ENCODE data around the gene C11orf24. TPM values are rescaled to one million over a fixed set of nuclear protein-coding genes. Genes with fewer than 3 reads are reported as not detected.

C11orf24 gene
- total RNA-seq, 2 experiments from 2014 or later = 24.0 to 27.4 TPM

DNA sequence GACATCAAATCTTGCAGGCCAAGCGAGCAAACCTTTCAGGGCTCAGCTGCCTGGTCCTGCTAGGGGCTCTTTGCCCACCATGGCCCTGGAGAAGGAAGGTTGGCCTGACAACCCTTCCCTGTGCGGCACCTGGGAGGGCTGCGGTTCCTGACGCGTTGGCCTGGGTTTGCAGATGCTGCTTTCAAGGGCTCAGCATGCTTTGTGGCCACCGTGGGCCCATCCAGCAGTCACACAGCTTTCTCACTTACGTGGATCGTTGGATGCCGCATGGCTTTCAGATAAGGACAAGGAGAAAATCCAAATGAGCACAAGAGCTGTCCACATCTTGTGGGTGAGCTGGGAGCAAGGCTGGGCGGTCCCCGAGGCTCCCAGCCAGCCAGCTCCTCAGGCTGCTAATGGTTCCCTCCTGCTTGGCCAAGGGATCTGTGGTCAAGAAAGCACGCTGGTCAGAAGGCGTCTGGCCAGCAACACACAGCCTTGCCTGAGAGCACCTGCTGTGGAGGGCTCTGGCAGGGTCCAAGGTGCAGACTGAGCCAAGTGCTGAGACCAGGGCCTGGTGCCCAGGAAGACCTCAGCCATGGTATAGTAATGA lies 8.2 kb downstream of the C11orf24 start:
- Mint-ChIP-seq H3K27me3 (no peaks in the 10 kb centered on the region), H3K4me3 (no peak overlapping the region), H3K36me3 (ENCODE audit: low read depth) (peaks cover 50% of the 10 kb centered on the region), H3K9me3 (no peaks in the 10 kb centered on the region), H3K4me1 (peaks cover 7% of the 10 kb centered on the region), H3K27ac (no peak overlapping the region)
- CTCF ChIA-PET = interaction anchor here (0.5 kb wide), 1 partner anchor 722 kb away, joined by 3 read pairs; no protein-coding TSS in a partner anchor
- no peak for DNase-seq
- POLR2A ChIA-PET = no interaction called here

DNA sequence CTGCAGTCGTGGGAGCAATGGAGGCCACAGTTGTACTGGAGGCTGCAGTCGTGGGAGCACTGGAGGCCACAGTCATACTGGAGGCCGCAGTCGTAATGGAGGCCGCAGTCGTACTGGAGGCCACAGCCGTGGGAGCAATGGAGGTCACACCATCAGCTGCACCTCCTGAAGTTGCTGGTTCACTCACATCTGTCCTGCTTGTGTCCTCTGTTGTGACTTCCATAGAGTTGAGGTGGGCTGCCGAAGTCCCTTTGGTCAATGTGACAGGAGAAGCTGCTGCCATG lies 9.3 kb downstream of the C11orf24 start:
- Mint-ChIP-seq H3K27me3 (no peaks in the 10 kb centered on the region), H3K9me3 (no peaks in the 10 kb centered on the region), H3K4me1 (peaks cover 5% of the 10 kb centered on the region), H3K36me3 (ENCODE audit: low read depth) (peaks cover 44% of the 10 kb centered on the region), H3K4me3 (no peak overlapping the region), H3K27ac (no peak overlapping the region)
- POLR2A ChIA-PET = no interaction called here
- no peak for DNase-seq
- CTCF ChIA-PET = no interaction called here

DNA sequence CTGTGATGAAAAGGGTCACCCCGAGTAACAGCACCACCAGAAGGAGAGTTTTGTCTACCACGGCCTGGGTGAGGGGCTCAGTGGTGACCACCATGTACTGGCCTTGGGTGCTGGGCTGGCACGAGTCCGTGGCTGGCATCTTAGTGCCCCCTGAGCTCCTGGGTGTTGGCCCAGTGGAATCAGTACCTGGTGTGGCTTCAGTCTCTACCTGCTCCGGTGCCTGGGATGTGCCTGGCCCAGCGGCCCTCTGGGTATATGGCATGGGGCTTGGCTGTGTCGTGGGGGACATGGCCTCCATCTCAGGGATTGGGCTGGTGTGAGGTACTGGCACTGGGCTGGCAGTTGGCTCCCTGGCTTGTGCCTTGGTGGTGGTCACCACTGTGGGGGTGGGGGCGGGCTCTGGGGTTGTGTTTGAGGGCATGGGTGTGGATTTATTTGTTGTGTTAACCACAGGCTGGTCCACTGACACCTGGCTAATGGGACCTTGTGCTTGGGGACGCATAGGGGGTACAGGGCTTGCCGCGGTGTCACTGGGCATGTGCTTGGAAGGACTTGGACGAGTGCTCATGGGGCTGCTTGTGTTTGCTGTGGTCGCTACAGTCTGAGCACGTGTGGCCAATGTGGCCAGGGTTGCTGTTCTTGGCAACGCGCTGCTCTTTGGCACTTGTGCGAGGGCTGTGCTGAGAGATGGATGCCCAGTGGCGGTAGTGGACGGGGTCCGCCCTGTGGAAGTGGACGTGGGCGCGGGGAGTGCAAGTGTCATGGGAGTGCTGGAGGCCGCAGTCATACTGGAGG lies 9.8 kb downstream of the C11orf24 start:
- Mint-ChIP-seq H3K4me1 (peaks cover 7% of the 10 kb centered on the region), H3K27me3 (no peaks in the 10 kb centered on the region), H3K27ac (no peak overlapping the region), H3K9me3 (no peaks in the 10 kb centered on the region), H3K36me3 (ENCODE audit: low read depth) (peaks cover 39% of the 10 kb centered on the region), H3K4me3 (no peak overlapping the region)
- POLR2A ChIA-PET = no interaction called here
- no peak for DNase-seq
- CTCF ChIA-PET = interaction anchor here (0.6 kb wide), 1 partner anchor 252 kb away, joined by 3 read pairs; no protein-coding TSS in a partner anchor

DNA sequence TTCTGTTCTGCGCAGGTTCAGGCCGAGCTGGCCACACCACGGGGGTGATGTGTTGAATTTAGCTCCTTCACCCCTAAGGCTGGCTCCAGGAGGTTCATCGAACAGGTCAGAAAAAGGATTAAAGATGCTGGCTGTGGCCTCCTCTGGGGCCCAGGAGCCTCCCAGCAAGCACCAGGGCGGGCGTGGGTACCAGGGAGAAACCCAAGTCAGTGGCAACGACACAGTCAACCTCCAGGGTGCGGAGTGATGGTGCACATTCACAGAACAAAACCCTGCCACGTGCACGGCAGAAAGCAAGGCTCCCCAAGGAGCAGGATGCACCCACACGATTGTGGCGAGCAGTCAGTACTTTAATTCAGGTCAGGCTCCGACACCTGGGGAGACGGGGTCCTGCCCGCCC lies 10.8 kb downstream of the C11orf24 start:
- Mint-ChIP-seq H3K36me3 (ENCODE audit: low read depth) (peaks cover 32% of the 10 kb centered on the region), H3K9me3 (no peaks in the 10 kb centered on the region), H3K4me1 (peaks cover 3% of the 10 kb centered on the region), H3K27ac (no peak overlapping the region), H3K4me3 (no peak overlapping the region), H3K27me3 (no peaks in the 10 kb centered on the region)
- ChIA-PET POLR2A (interaction anchor here (4.4 kb wide), 1 partner anchor 10 kb away, joined by 25 read pairs; the partner anchor contains the start of gene C11orf24), CTCF (interaction anchor here (2.1 kb wide), 1 partner anchor 186 kb away, joined by 4 read pairs; no protein-coding TSS in a partner anchor)
- DNase-seq = no peak

DNA sequence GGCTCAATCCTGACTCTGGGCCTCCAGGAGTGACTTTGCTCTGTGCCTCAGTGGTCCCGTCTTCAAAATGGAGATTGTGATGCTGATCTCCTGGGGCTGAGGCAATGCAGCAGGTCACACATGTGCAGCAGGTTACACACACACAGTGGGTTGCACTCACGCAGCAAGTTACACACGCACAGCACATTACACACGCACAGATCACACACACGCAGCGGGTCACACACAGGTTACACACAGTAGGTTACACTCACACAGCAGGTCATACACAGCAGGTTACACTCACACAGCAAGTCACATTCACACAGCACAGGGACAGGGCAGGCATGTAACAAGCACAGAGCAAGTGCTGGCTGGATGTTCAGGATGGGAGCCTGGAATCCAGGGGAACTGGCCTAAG lies 11.3 kb downstream of the C11orf24 start:
- Mint-ChIP-seq H3K36me3 (ENCODE audit: low read depth) (peaks cover 29% of the 10 kb centered on the region), H3K27ac (no peak overlapping the region), H3K4me3 (no peak overlapping the region), H3K4me1 (peaks cover 3% of the 10 kb centered on the region), H3K9me3 (no peaks in the 10 kb centered on the region), H3K27me3 (no peaks in the 10 kb centered on the region)
- CTCF ChIA-PET = interaction anchor here (1.3 to 5.5 kb wide), 4 partner anchors 10 to 186 kb away, joined by 4 to 117 read pairs (median 6); partner anchors contain the start of gene C11orf24
- POLR2A ChIA-PET = interaction anchor here (4.4 kb wide), 1 partner anchor 11 kb away, joined by 25 read pairs; the partner anchor contains the start of gene C11orf24
- no peak for DNase-seq

DNA sequence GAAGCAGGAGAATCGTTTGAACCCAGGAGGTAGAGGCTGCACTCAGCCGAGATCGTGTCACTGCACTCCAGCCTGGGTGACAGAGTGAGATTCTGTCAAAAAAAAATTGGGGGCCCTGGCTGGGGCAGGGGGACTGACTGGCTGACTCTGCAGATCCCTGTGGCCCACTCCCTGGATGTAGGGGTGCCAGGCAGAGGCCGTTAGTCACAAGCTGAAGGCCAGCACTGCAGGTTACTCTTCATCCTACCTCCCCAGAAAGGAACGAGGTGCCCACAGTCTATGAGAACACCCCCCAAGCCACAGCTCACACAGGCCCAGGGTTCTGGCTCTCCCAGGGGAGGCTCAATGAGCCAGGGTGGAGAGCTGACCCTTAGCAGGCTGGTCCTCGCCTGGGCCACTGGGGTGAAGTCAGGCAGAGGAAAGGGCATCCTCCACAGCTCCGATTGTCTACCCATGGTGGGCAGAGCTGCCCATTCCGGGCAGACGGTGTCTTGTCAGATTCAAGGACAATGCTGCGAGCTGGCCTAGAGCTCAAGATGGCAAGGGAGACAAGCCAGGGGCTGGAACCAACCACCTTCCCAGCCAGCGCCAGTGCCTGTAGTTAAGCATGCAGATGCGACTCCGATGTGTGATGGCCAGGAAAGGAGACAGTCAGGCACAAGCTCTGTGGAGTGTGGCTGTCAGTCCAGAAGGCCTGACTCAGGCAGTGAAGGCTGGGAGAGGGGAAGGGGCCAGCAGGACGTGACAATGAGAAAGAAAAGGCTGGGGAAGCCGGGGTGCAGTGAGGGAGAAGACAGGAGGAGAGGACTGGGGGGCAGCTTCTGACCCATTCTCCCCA lies 12.4 kb downstream of the C11orf24 start:
- Mint-ChIP-seq H3K27ac (no peak overlapping the region), H3K36me3 (ENCODE audit: low read depth) (peaks cover 23% of the 10 kb centered on the region), H3K9me3 (no peaks in the 10 kb centered on the region), H3K4me3 (no peak overlapping the region), H3K27me3 (no peaks in the 10 kb centered on the region), H3K4me1 (peaks cover 3% of the 10 kb centered on the region)
- DNase-seq = no peak
- ChIA-PET CTCF (interaction anchor here (1.2 to 5.5 kb wide), 6 partner anchors 11 to 187 kb away, joined by 3 to 117 read pairs (median 6); partner anchors contain the start of gene C11orf24), POLR2A (interaction anchor here (0.9 to 4.4 kb wide), 2 partner anchors 12 to 37 kb away, joined by 5 to 25 read pairs; partner anchors contain the start of gene C11orf24)

DNA sequence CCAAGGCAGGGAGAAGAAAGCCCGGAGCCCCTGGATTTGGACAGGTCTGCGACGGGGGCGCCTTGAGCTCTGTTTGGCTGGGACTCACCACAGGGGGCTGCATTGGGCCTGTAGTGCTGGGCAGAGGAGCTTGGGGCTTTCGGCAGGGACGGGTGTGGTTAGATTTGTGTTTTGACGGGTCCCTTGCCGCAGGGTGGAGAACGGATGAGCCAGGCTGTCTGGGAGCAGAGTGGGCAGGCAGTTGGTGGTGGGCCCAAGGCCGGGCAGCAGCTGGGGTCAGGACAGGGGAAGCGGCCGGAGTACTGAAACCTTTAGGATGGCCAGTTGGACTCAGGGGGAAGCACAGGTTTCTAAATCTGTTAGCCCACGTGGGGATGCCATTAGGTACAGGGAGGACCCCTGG lies 13.4 kb downstream of the C11orf24 start:
- no peak for DNase-seq
- Mint-ChIP-seq H3K9me3 (no peaks in the 10 kb centered on the region), H3K27ac (no peak overlapping the region), H3K4me1 (peaks cover 5% of the 10 kb centered on the region), H3K36me3 (ENCODE audit: low read depth) (peaks cover 16% of the 10 kb centered on the region), H3K27me3 (no peaks in the 10 kb centered on the region), H3K4me3 (no peak overlapping the region)
- ChIA-PET POLR2A (interaction anchor here (1.1 to 4.4 kb wide), 2 partner anchors 13 to 34 kb away, joined by 4 to 25 read pairs; partner anchors contain the start of gene C11orf24), CTCF (interaction anchor here (1.2 to 5.5 kb wide), 8 partner anchors 11 to 188 kb away, joined by 3 to 117 read pairs (median 8); partner anchors contain the start of gene C11orf24)

DNA sequence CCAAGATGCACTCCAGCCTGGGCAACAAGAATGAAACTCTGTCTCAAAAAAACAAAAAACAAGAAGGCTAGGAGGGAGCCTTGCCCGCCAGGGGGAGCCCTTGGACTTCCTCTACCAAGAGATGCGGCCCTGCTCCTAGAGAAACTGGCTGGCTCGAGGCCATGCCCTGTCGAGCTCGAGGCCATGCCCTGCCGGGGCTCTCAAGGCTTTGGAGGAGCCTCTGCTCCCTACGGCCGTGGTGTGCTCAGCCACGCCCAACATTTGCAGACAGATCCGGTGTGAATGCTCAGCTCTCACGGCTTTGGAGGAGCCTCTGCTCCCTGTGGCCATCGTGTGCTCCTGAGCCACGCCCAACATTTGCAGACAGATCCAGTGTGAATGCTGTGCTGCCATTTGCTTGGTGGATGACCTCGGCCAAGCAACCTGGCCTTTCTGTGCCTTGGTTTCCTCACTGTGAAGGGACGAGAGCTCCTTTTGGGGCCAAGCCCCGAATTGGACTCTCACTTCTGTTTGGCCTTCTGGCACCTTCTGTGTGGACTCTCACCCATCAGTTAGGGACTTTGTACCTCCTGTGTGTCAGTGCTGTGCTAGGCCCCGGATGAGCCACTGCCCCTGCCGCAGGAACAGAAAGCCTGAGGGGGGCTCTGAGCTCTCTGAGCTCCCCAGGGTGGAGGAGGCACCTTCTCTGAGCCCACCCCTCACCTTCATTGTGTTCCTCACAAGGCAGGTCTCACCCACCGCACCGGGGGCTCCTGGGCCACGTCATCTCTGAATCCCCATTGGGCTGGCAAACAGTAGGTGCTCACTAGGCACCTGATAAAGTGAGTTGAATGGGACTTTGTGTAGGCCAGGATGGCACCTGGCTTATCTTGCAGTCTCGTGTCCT lies 14.1 kb downstream of the C11orf24 start:
- H3K27ac Mint-ChIP-seq = no peak overlapping the region
- H3K4me3 Mint-ChIP-seq = no peak overlapping the region
- ChIA-PET POLR2A (interaction anchor here (1.1 to 4.4 kb wide), 3 partner anchors 14 to 35 kb away, joined by 3 to 25 read pairs (median 4); partner anchors contain the start of gene C11orf24), CTCF (interaction anchor here (0.7 to 5.5 kb wide), 14 partner anchors 10 to 189 kb away, joined by 3 to 117 read pairs (median 4); partner anchors contain the start of gene C11orf24)
- peaks cover 5% of the 10 kb centered on the region for H3K4me1 Mint-ChIP-seq
- peak; percentile 94 for DNase-seq
- peaks cover 10% of the 10 kb centered on the region for H3K36me3 Mint-ChIP-seq (ENCODE audit: low read depth)
- H3K9me3 Mint-ChIP-seq = no peaks in the 10 kb centered on the region
- no peaks in the 10 kb centered on the region for H3K27me3 Mint-ChIP-seq

DNA sequence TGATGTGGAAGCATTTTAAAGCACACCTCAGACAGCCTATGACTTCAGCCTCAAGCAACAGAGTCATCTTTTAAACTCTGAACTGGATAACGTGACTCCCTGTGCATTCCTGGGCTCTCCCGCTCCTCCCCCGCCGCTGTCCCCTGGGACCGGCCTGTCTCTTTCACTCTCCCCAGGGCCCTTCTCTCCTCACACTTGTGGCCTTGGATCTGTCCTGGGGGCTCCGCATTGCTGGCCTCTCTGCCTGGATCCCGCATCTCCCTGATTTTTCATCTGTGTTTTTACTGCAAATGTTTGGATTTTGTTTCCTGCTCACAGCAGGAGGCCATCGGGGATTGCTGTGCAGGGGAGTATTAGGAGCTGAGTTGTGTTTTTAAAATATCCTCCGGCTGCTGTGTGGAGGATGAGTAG lies 15.4 kb downstream of the C11orf24 start:
- no peak overlapping the region for H3K4me3 Mint-ChIP-seq
- H3K4me1 Mint-ChIP-seq = peaks cover 5% of the 10 kb centered on the region
- peaks cover under 1% of the 10 kb centered on the region for H3K36me3 Mint-ChIP-seq (ENCODE audit: low read depth)
- ChIA-PET CTCF (interaction anchor here (1.9 to 5.5 kb wide), 4 partner anchors 15 to 127 kb away, joined by 9 to 117 read pairs (median 27); partner anchors contain the start of gene C11orf24), POLR2A (no interaction called here)
- DNase-seq = no peak
- no peaks in the 10 kb centered on the region for H3K9me3 Mint-ChIP-seq
- no peak overlapping the region for H3K27ac Mint-ChIP-seq
- no peaks in the 10 kb centered on the region for H3K27me3 Mint-ChIP-seq

DNA sequence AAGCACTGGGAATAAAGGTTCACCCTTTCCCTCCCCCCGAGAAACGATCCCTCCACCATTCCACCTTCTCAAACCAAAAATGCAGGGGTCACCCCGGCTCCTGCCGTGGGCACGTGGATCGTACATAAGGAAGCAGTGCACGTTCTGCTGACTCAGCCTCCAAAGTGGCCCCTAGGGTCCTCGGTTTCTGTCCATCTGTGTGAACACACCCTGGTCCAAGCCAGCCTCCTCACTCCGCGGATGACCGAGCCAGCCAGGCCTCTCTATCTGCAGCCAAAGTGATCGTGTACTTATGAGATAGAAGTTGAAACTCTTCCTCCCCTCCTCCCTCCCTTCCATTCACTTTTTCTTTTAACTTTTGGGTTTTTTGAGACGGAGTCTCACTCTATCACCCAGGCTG lies 16.2 kb downstream of the C11orf24 start:
- no peak for DNase-seq
- Mint-ChIP-seq H3K36me3 (ENCODE audit: low read depth) (no peaks in the 10 kb centered on the region), H3K4me3 (no peak overlapping the region), H3K27ac (no peak overlapping the region), H3K4me1 (peaks cover 5% of the 10 kb centered on the region), H3K9me3 (no peaks in the 10 kb centered on the region), H3K27me3 (no peaks in the 10 kb centered on the region)
- POLR2A ChIA-PET = no interaction called here
- CTCF ChIA-PET = interaction anchor here (5.5 kb wide), 1 partner anchor 42 kb away, joined by 117 read pairs; no protein-coding TSS in a partner anchor

DNA sequence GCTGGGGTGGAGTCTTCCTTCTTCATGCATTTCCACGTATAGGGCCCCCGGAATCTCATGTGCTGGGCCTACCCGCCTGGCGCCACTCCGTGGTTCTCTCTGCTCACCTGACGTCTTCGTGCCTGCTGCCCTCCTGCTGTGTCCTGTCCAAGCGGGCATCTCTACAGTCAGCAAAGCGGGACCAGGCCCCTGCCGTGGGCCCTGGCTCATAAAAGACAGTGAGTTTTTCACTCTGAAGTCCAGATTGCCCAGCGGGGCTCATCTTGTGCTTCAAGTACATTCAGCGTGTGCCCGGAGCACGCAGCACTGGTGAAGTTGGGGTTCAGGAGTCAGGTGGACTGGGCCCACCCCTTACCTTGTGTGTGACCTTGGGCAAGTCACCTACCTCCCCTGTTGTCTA lies 17.4 kb downstream of the C11orf24 start:
- H3K4me3 Mint-ChIP-seq = no peak overlapping the region
- H3K9me3 Mint-ChIP-seq = peaks cover 7% of the 10 kb centered on the region
- DNase-seq = no peak
- CTCF ChIA-PET = interaction anchor here (1.5 to 2.5 kb wide), 2 partner anchors 42 to 45 kb away, joined by 4 to 16 read pairs; no protein-coding TSS in a partner anchor
- peaks cover 2% of the 10 kb centered on the region for H3K27me3 Mint-ChIP-seq
- H3K4me1 Mint-ChIP-seq = peaks cover 5% of the 10 kb centered on the region
- peaks cover 4% of the 10 kb centered on the region for H3K36me3 Mint-ChIP-seq (ENCODE audit: low read depth)
- no peak overlapping the region for H3K27ac Mint-ChIP-seq
- POLR2A ChIA-PET = interaction anchor here (2.3 kb wide), 1 partner anchor 17 kb away, joined by 8 read pairs; the partner anchor contains the start of gene C11orf24
